Activated T-cell treated with anti-CD3 and anti-CD28 coated beads, Interleukin-2, amount 50 U/mL, for 48 hours (primary cell): Measurements from ENCODE around the gene DCUN1D1.

Source experiments
- DNase-seq, 2 experiments: peaks; one replicate each; pipeline ENCODE4 v3.0.0-alpha.2; 2020

DCUN1D1 gene

GRCh38 chr3:182889948-182890629, 90.2 kb downstream of the DCUN1D1 start:
- DNase-seq = no peak
